HG03045 (cell line): ENCODE results near the gene CABP7.

Source experiments
- ATAC-seq: cut with Tn5 transposase; IDR thresholded peaks from one replicate; pipeline ENCODE4 v1.9.1; 2021; ENCODE audit warnings: mild to moderate bottlenecking, moderate library complexity; ENCODE audit not compliant: unreplicated experiment

CABP7 gene

GRCh38 chr22:29719899-29720645 lies at the start of gene CABP7:
Gene CABP7, plus strand, starts transcription at chr22:29720003. Its CDS starts 422 bp downstream, at chr22:29720425.
- no peak for ATAC-seq

DNA sequence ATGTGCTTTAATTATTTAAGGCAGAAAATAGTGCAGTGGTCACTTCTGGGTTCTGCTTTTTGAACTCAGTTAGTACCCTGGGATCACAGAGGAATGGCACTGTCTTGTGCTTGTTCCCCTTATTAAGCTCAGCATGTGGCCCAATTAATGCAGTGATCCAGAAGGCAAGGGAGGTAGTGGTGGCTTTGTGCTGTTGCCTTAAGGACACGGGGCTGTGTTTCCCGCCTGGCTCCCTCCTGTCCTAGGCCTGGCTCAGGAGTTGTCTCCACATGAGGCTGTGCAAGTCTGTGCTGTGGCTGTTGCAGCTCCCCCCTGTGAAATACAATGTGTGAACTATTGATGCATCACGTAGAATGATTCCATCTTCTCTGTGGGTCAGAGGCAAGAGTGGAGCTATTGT lies 49.2 kb upstream of the CABP7 start:
- no peak for ATAC-seq

DNA sequence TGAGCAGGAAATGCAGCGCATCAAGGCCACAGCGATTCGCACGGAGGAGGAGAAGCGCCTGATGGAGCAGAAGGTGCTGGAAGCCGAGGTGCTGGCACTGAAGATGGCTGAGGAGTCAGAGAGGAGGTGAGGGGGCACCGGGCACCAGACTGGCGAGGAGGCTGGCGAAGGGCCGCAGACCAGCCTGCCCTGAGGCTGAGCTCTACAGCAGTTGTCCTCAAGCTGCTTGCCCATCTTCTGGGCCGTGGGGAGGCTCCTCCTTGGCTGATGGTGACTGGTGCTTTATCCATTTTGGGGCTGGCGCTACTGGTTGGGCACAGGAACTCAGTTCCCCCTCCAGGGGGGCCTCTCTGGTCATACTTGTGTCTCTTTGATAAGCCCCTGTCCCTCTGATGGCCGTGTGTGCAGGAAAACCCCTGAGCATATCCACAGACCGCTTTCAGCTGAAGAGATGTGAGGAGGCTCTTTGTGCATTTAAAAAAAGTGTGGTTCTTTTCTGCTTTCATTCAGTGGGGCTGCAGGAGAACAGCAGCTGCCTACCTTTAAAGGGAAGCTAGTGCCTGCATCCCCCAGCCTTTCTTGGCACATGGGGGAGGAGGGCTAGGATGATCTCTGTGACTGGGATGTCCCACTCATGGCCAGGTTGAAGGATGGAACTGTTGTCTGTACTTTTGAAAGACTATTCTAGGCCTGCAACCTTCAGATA lies 46.3 kb upstream of the CABP7 start:
- no peak for ATAC-seq

DNA sequence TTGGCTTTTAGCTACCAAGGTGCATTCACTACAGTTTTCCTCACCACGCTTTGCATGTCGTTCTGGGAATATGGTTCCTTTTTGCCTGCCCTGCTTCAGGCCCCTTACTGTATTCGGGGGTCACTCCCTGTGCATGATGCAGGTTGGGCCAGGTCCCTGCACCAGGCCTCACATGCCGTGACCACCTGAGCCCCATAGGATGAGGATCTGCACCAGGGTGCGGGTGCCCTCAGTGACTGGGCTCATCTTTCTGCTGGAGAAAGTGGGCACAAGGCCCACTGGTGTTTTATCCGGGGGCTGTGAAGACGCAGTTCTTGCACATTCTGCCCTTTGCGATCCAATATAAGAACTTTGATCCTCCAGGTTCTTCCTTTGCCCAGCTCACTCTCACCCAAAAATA lies 45.7 kb upstream of the CABP7 start:
- no peak for ATAC-seq

- ATAC-seq, result no peak
Measured at GRCh38 chr22:29679316-29679715, 40.5 kb upstream of the CABP7 start.

GRCh38 chr22:29683536-29683935 lies 36.3 kb upstream of the CABP7 start:
- no peak for ATAC-seq

DNA sequence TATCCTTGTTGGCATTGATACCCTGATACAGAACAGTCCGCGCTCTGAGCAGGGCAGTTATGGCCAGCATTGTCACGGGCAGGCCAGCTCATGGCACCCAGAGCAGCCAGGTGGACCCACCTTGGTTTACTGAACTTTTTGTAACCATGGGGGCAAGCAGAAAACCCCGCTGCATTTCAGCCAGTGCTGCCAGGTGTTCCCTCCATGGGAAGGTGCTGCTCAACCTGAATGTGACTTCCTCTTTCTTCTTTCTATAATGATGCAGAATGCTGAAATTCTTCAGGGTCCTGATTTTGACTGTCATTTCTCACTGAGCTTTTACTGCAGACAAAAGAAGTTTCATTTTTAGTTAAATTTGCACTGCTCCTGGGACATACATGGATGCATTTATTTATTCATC lies 35.6 kb upstream of the CABP7 start:
- no peak for ATAC-seq

DNA sequence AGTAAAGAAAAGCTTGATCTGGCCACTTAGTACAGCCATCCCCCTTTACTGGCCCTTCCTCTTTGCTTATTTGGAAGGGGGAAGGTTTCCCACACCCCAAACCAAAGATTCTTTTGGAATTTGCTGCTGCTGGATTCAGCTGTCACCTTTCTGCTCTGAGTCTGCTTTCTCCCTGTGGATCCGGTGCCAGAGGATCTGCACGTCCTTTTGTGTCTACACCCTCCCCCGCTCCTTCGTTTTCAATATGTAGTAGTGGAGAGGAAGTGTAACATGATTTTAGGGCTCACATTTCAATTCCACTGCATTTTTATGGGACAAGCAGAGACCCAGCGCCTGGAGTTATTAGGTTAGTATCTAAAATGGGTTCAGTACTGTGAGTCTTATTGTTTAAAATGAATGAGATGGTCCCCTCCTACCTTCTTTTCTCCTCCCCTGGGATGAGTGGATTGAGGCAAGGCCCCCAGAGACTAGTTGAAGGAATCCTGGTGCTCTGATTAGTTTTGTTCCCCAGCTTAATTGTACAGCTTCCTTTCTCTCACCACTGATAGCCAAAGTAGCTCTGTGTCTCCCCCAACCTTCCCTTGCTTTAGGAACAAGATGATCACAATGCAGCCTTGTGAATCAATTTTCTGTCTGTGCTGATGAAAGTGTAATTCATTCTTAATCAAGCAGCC lies 30.5 kb upstream of the CABP7 start:
- no peak for ATAC-seq

DNA sequence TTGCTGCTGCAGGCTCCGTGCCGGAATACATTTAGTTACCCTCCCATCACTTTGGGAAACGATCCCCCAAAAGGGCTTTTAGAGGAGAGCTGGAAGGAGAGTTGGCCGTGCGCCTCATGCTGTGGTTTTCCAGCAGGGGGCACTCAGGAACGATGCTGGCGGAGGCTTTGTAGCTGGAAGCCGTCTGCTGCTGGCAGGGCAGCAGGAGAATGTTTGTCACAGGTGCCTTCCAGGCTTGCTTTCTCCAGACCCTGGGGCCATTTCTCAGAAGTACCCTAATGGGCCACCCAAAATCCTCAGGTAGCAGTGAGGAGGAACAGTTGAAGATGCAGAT lies 30.0 kb upstream of the CABP7 start:
- no peak for ATAC-seq

DNA sequence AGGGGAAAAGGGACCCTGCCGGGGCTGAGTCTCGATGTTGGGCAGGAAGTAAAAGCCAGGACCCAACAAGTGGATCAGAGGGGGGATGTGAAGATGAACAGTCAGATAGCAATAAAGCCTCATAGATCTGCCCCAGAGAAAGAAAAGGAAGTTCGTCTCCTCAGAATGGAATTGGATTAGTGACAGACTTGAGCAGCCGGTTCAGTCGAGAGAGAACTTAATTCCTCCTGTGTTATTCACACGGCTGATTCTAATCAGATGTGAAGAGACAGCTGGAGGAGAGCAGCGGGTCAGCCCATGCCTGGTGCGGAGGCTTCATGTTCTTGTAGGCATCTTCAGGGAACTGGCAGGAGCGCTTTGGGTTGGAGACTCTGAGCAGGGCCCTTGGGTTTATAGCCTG lies 29.3 kb upstream of the CABP7 start:
- ATAC-seq, result no peak

GRCh38 chr22:29691636-29692326 lies 28.0 kb upstream of the CABP7 start:
- no peak for ATAC-seq

DNA sequence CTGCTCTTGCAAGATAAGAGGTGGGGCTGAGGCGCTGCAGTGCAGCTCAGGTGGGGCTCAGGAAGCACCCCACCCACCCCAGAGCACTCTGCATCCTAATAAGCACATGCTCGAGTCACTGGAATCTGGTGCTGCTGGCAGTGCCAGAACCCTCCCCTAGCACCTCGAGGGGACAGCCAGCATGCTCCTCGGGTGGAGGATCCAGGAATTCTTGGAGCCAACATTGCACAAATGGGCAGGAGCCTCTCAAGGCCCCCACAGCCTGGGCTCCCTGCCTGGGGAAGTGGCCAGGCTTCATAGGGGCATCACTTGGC lies 27.5 kb upstream of the CABP7 start:
- no peak for ATAC-seq

DNA sequence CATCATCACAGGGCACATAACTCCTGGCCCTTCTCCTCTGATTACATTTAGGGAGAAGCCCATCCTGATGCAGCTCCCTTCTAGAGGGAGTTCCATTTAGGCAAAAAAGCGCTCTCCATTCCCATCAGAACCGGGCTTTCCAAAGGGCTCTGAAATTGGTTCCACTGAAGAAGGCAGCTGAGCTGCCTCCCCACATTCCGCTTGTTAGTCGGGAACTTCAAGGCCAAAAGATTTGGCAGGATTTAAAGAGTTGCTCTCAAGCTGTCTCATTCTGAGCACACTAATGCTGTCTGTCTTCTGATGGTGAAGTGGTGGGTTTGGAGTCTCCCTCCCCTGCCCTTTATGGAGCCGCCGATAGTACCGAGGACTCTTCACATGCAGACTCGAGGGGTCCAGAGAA lies 26.6 kb upstream of the CABP7 start:
- no peak for ATAC-seq

GRCh38 chr22:29693671-29694070 lies 26.1 kb upstream of the CABP7 start:
- ATAC-seq, result no peak

- ATAC-seq, result no peak
Measured at GRCh38 chr22:29695129-29695926, 24.5 kb upstream of the CABP7 start.

GRCh38 chr22:29697853-29698598 lies 21.8 kb upstream of the CABP7 start:
- no peak for ATAC-seq

- no peak for ATAC-seq
Measured at GRCh38 chr22:29700206-29700899, 19.4 kb upstream of the CABP7 start.

GRCh38 chr22:29700900-29701154 lies 19.0 kb upstream of the CABP7 start:
- no peak for ATAC-seq

DNA sequence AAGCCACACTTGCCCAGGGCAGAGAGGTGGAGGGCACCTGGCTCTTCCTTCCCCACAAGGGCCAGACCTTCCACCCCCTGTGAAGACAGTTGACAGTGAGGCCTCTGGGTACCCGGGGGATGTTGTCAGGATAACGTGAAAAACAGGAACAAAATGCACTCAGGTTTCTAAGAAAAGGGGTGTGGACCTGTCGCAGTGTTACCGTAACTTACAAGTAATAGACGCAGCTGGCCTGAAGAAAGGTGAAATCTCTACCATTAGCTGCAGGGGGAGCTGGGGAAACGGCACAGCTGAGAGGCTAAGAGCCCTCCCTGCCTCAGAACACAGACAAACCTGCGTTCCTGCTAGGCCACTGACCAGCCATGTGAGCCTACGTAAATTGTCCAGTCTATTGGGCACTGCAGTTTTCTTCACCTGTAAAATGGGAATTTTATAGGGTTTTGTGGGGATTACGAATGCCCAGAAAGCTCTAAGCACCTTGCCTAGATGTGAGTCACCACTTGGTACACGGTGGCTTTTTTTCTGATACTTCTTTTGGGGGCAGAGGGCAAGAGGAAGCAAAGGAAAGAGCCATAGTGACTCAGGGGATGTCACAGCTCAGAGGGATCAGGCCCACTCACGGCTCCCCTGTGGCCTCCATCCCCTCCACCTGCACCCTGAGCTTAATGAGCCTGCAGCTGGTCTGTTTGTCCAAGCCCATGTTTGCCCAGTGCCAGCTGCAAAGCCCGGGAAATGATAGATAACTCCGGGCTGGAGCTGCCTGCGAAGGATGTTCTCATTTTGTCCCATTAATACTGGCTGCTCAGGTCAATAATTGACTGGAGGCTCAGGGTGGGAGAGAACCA lies 18.4 kb upstream of the CABP7 start:
- no peak for ATAC-seq
